GM19099 (cell line): Measurements from ENCODE around the gene RBM10.

ENCODE experiments used
- POLR2A ChIP-seq: IDR thresholded peaks from 3 replicates; pipeline ENCODE4 v1.6.1; 2011; ENCODE audit warnings: low read depth; ENCODE audit not compliant: insufficient read length; ENCODE audit errors: extremely low read depth

Gene RBM10

GRCh38 chrX:47144626-47145394, at the start of gene RBM10, which contains the start of gene NDUFB11:
Gene RBM10 (plus strand): TSS chrX:47145221. CDS start chrX:47147482, 2,261 bp downstream.
Gene NDUFB11 (minus strand): TSS chrX:47144702. CDS start chrX:47144679, 23 bp downstream.
- peak; percentile 86 for TF ChIP-seq POLR2A

GRCh38 chrX:47097018-47097417, 48.0 kb upstream of the RBM10 start:
- no peak for TF ChIP-seq POLR2A

GRCh38 chrX:47098338-47099094, 46.5 kb upstream of the RBM10 start:
- TF ChIP-seq POLR2A, result no peak

GRCh38 chrX:47101206-47101605, 43.8 kb upstream of the RBM10 start:
- no peak for TF ChIP-seq POLR2A

GRCh38 chrX:47112316-47112954, 32.6 kb upstream of the RBM10 start:
- TF ChIP-seq POLR2A, result no peak

- TF ChIP-seq POLR2A, result peak; percentile 54
Measured at GRCh38 chrX:47129157-47129898, 15.7 kb upstream of the RBM10 start.

GRCh38 chrX:47129899-47130358, 15.1 kb upstream of the RBM10 start:
- no peak for TF ChIP-seq POLR2A

- no peak for TF ChIP-seq POLR2A
Measured at GRCh38 chrX:47133493-47133892, 11.5 kb upstream of the RBM10 start.

GRCh38 chrX:47138171-47138570, 6.8 kb upstream of the RBM10 start:
- TF ChIP-seq POLR2A, result no peak

- TF ChIP-seq POLR2A, result no peak
Measured at GRCh38 chrX:47143894-47144625, 961 bp upstream of the RBM10 start.

- TF ChIP-seq POLR2A, result no peak
Measured at GRCh38 chrX:47145395-47146120, 537 bp downstream of the RBM10 start.

GRCh38 chrX:47146121-47146935, 1.3 kb downstream of the RBM10 start:
- no peak for TF ChIP-seq POLR2A
